Measurements from ENCODE around the gene DPP10.

DNA sequence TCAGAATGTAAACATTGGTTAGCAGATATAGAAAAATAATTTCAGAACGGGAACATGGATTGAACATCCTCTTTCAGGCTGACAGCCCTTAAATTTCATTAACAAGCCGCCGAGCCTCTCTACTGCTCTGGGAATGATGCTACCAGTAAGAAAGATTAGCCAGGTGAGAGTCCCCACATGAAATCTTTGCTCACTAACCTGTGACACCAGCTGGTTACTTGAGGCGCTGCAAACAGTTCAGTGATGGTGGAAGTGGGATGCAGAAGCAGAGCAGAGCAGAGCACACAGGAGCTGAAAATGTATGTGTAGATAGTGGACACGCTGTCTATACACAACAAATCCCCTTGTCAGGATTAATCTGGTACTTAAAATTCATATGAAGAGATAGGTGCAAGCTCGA, 721.1 kb downstream of the DPP10 start:
- TF ChIP-seq, protein P1, sequence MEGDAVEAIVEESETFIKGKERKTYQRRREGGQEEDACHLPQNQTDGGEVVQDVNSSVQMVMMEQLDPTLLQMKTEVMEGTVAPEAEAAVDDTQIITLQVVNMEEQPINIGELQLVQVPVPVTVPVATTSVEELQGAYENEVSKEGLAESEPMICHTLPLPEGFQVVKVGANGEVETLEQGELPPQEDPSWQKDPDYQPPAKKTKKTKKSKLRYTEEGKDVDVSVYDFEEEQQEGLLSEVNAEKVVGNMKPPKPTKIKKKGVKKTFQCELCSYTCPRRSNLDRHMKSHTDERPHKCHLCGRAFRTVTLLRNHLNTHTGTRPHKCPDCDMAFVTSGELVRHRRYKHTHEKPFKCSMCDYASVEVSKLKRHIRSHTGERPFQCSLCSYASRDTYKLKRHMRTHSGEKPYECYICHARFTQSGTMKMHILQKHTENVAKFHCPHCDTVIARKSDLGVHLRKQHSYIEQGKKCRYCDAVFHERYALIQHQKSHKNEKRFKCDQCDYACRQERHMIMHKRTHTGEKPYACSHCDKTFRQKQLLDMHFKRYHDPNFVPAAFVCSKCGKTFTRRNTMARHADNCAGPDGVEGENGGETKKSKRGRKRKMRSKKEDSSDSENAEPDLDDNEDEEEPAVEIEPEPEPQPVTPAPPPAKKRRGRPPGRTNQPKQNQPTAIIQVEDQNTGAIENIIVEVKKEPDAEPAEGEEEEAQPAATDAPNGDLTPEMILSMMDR (CRISPR knock-in tag; IDR thresholded peaks at IDR 0.05) = no peak
- TF ChIP-seq, protein P2, sequence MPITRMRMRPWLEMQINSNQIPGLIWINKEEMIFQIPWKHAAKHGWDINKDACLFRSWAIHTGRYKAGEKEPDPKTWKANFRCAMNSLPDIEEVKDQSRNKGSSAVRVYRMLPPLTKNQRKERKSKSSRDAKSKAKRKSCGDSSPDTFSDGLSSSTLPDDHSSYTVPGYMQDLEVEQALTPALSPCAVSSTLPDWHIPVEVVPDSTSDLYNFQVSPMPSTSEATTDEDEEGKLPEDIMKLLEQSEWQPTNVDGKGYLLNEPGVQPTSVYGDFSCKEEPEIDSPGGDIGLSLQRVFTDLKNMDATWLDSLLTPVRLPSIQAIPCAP (CRISPR knock-in tag; IDR thresholded peaks at IDR 0.05; ENCODE audit: low read depth) = no peak
- no peak for TF ChIP-seq PHF8 (CRISPR knock-in tag; IDR thresholded peaks at IDR 0.05)
- TF ChIP-seq, protein P3, sequence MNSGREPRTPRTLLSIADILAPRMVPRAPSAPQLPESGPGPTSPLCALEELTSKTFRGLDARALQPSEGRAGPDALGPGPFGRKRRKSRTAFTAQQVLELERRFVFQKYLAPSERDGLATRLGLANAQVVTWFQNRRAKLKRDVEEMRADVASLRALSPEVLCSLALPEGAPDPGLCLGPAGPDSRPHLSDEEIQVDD (CRISPR knock-in tag; IDR thresholded peaks at IDR 0.05; ENCODE audit: borderline replicate concordance) = no peak
- TF ChIP-seq ZNF317 (CRISPR knock-in tag; IDR thresholded peaks at IDR 0.05) = no peak
- TF ChIP-seq, protein P4, sequence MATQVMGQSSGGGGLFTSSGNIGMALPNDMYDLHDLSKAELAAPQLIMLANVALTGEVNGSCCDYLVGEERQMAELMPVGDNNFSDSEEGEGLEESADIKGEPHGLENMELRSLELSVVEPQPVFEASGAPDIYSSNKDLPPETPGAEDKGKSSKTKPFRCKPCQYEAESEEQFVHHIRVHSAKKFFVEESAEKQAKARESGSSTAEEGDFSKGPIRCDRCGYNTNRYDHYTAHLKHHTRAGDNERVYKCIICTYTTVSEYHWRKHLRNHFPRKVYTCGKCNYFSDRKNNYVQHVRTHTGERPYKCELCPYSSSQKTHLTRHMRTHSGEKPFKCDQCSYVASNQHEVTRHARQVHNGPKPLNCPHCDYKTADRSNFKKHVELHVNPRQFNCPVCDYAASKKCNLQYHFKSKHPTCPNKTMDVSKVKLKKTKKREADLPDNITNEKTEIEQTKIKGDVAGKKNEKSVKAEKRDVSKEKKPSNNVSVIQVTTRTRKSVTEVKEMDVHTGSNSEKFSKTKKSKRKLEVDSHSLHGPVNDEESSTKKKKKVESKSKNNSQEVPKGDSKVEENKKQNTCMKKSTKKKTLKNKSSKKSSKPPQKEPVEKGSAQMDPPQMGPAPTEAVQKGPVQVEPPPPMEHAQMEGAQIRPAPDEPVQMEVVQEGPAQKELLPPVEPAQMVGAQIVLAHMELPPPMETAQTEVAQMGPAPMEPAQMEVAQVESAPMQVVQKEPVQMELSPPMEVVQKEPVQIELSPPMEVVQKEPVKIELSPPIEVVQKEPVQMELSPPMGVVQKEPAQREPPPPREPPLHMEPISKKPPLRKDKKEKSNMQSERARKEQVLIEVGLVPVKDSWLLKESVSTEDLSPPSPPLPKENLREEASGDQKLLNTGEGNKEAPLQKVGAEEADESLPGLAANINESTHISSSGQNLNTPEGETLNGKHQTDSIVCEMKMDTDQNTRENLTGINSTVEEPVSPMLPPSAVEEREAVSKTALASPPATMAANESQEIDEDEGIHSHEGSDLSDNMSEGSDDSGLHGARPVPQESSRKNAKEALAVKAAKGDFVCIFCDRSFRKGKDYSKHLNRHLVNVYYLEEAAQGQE (IDR thresholded peaks at IDR 0.05; ENCODE audit: borderline replicate concordance in 1 of 2, low read depth in 1 of 2, low read length in 2 of 2) = no peak

All from HepG2 (cell line).